Progenitor cell of endocrine pancreas (in vitro differentiated cells): ENCODE results near the gene CCBE1. TPM values are rescaled to one million over a fixed set of nuclear protein-coding genes. Genes with fewer than 3 reads are reported as not detected.

Experiments used
- DNase-seq: peaks from one replicate; pipeline ENCODE4 v3.0.0; 2021; ENCODE audit warnings: low spot score; ENCODE audit not compliant: unreplicated experiment
- H3K27ac Mint-ChIP-seq: 2 replicates; pipeline ENCODE4 v1.8.0; 2021; ENCODE audit warnings: mild to moderate bottlenecking, moderate library complexity, mixed read lengths
- H3K27me3 Mint-ChIP-seq: 2 replicates; pipeline ENCODE4 v1.8.0; 2021; ENCODE audit warnings: mixed read lengths
- H3K36me3 Mint-ChIP-seq: 2 replicates; pipeline ENCODE4 v1.8.0; 2022; ENCODE audit warnings: mixed read lengths; ENCODE audit not compliant: insufficient read depth
- H3K4me1 Mint-ChIP-seq: 2 replicates; pipeline ENCODE4 v1.8.0; 2021; ENCODE audit warnings: low read depth, mixed read lengths
- H3K4me3 Mint-ChIP-seq: 2 replicates; pipeline ENCODE4 v1.8.0; 2021; ENCODE audit warnings: low read depth, mild to moderate bottlenecking, moderate library complexity, mixed read lengths
- H3K9me3 Mint-ChIP-seq: 2 replicates; pipeline ENCODE4 v1.8.0; 2021; ENCODE audit warnings: low read depth, mixed read lengths
- total RNA-seq: library from RNA; stranded (reverse); gene quantifications from 2 replicates; pipeline ENCODE4 v1.2.1, GENCODE V29; 2021
- TF ChIP-seq, protein P1 (sequence below): fragments of 200-600 bp; sonication (generic); IDR thresholded peaks from one replicate; pipeline ENCODE4 v1.5.0; 2021; ENCODE audit warnings: antibody characterized with exemption, mild to moderate bottlenecking; ENCODE audit not compliant: unreplicated experiment

Gene CCBE1
- total RNA-seq, 1 donor from 2014 or later: 1.2 TPM

DNA sequence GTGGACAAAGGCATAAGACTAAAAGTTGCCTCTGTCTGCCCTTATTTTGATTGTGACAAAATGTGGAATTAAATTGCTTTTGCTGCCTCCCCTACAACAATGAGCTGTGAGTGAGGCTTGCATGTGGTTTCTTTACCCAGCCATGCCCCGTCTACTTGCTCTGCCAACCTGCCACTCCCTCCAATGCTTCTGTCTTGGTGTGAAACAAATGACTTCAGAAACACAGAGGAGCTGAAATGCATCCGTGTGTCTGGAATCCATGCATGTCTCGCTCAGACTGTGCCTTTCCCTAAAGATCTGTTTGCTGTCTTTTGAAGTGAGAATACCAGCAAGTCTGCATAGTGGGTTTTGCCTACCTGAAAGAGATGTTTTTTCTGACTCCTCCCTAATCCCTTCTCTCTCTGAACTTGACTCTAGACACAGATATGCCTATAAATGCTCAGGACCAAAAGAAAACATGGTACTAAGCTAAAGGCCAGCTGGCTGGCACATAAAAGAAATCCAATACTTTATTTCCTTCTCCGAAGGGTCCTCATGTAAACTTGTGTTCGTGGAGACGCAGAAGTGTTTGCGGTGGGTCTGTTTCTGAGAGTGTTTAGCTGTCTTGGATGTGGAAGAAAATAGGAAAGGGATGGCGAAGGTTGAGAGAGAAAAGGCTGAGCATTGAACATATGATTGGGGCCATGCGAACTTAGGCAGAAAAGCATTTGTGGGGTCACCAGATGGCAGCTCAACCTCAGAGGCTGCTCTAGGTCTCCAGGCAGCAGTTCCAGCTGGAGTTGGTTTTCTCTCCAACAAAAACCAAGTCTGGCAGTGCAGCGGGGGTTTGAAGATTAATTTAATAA lies 120.5 kb downstream of the CCBE1 start:
- Mint-ChIP-seq H3K27ac (no peak overlapping the region), H3K27me3 (peaks cover 12% of the 10 kb centered on the region), H3K9me3 (no peaks in the 10 kb centered on the region), H3K4me3 (no peak overlapping the region), H3K4me1 (no peaks in the 10 kb centered on the region), H3K36me3 (no peaks in the 10 kb centered on the region)
- TF ChIP-seq, protein P1, sequence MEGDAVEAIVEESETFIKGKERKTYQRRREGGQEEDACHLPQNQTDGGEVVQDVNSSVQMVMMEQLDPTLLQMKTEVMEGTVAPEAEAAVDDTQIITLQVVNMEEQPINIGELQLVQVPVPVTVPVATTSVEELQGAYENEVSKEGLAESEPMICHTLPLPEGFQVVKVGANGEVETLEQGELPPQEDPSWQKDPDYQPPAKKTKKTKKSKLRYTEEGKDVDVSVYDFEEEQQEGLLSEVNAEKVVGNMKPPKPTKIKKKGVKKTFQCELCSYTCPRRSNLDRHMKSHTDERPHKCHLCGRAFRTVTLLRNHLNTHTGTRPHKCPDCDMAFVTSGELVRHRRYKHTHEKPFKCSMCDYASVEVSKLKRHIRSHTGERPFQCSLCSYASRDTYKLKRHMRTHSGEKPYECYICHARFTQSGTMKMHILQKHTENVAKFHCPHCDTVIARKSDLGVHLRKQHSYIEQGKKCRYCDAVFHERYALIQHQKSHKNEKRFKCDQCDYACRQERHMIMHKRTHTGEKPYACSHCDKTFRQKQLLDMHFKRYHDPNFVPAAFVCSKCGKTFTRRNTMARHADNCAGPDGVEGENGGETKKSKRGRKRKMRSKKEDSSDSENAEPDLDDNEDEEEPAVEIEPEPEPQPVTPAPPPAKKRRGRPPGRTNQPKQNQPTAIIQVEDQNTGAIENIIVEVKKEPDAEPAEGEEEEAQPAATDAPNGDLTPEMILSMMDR: no peak
- no peak for DNase-seq

- H3K27ac Mint-ChIP-seq: no peak overlapping the region
- no peaks in the 10 kb centered on the region for H3K36me3 Mint-ChIP-seq
- TF ChIP-seq, protein P1: no peak
- no peak overlapping the region for H3K4me3 Mint-ChIP-seq
- H3K9me3 Mint-ChIP-seq: no peaks in the 10 kb centered on the region
- H3K27me3 Mint-ChIP-seq: peaks cover 12% of the 10 kb centered on the region
- DNase-seq: no peak
- H3K4me1 Mint-ChIP-seq: no peaks in the 10 kb centered on the region
Measured at GRCh38 chr18:59575995-59576394, 121.2 kb downstream of the CCBE1 start.

GRCh38 chr18:59573962-59574361 lies 123.3 kb downstream of the CCBE1 start:
- Mint-ChIP-seq H3K4me1 (peaks cover 3% of the 10 kb centered on the region), H3K9me3 (no peaks in the 10 kb centered on the region), H3K36me3 (no peaks in the 10 kb centered on the region), H3K4me3 (no peak overlapping the region), H3K27ac (no peak overlapping the region), H3K27me3 (peaks cover 14% of the 10 kb centered on the region)
- no peak for DNase-seq
- TF ChIP-seq, protein P1: no peak

- Mint-ChIP-seq H3K4me3 (no peak overlapping the region), H3K36me3 (no peaks in the 10 kb centered on the region), H3K27ac (no peak overlapping the region), H3K27me3 (peaks cover 16% of the 10 kb centered on the region), H3K9me3 (no peaks in the 10 kb centered on the region), H3K4me1 (peaks cover 3% of the 10 kb centered on the region)
- TF ChIP-seq, protein P1: no peak
- DNase-seq: no peak
Measured at GRCh38 chr18:59571902-59572301, 125.3 kb downstream of the CCBE1 start.

DNA sequence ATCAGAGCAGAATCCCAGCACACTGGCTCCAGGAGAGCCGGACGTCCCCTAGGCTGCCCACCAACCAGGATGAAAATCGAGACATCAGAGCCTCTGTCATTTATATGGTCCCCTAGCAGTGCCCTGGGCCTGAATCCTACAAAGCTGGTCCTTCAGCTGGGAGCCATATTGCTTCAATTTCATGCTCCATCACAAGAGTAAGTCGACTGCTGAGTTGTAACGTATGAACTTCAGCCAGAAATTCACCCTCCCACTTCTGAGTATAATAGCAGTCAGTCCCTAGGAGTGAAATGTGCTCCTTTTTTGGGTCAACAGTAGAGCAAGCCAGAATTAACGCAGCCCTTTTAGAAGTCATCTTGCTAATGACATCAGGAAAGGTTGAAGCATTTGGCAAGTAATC lies 126.4 kb downstream of the CCBE1 start:
- H3K4me3 Mint-ChIP-seq: no peak overlapping the region
- DNase-seq: no peak
- TF ChIP-seq, protein P1: no peak
- H3K9me3 Mint-ChIP-seq: no peaks in the 10 kb centered on the region
- peaks cover 9% of the 10 kb centered on the region for H3K4me1 Mint-ChIP-seq
- peaks cover 12% of the 10 kb centered on the region for H3K27me3 Mint-ChIP-seq
- H3K27ac Mint-ChIP-seq: no peak overlapping the region
- no peaks in the 10 kb centered on the region for H3K36me3 Mint-ChIP-seq
